ENCODE results near the gene TMEM223.

- TF ChIP-seq CTCF (IDR thresholded peaks at IDR 0.05) (no peak), POLR2A (IDR thresholded peaks at IDR 0.05) (no peak)
These were observed 40.8 kb upstream of the TMEM223 start, which contains the start of gene TEX54 for GRCh38 chr11:62832336-62833234.

Data from adrenal gland (tissue), 5 donors.